ENCODE measurements around the gene ALDH4A1. TPM values are rescaled to one million over a fixed set of nuclear protein-coding genes. Genes with fewer than 3 reads are reported as not detected.

The ALDH4A1 gene
- total RNA-seq, 6 donors from 2014 or later = 5.7 to 13.4 (median 11.5) TPM

- 65 to 84% methylated on average over 4 of the region's 4 CpGs for WGBS, 2 donors
- Histone ChIP-seq H3K27me3 (no peaks in the 10 kb centered on the region), H3K27ac (no peak overlapping the region), H3K36me3 (peaks cover 0 to 21% (median 14%) of the 10 kb centered on the region in 4 donors), H3K9me3 (no peaks in the 10 kb centered on the region), H3K4me3 (no peak overlapping the region), H3K4me1 (no peaks in the 10 kb centered on the region)
- DNase-seq = no peak
- TF ChIP-seq, protein P1, sequence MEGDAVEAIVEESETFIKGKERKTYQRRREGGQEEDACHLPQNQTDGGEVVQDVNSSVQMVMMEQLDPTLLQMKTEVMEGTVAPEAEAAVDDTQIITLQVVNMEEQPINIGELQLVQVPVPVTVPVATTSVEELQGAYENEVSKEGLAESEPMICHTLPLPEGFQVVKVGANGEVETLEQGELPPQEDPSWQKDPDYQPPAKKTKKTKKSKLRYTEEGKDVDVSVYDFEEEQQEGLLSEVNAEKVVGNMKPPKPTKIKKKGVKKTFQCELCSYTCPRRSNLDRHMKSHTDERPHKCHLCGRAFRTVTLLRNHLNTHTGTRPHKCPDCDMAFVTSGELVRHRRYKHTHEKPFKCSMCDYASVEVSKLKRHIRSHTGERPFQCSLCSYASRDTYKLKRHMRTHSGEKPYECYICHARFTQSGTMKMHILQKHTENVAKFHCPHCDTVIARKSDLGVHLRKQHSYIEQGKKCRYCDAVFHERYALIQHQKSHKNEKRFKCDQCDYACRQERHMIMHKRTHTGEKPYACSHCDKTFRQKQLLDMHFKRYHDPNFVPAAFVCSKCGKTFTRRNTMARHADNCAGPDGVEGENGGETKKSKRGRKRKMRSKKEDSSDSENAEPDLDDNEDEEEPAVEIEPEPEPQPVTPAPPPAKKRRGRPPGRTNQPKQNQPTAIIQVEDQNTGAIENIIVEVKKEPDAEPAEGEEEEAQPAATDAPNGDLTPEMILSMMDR (IDR thresholded peaks at IDR 0.05) = no peak
- TF ChIP-seq POLR2AphosphoS5 (IDR thresholded peaks at IDR 0.05) (no peak), POLR2A (IDR thresholded peaks at IDR 0.05) (no peak), EP300 (IDR thresholded peaks at IDR 0.05) (no peak)
- no peak for ATAC-seq (ENCODE audit: low FRiP score in 2 of 2)
Observed at GRCh38 chr1:18884419-18884717, 18.0 kb downstream of the ALDH4A1 start.

GRCh38 chr1:18883636-18884418 is 18.5 kb downstream of the ALDH4A1 start:
- Histone ChIP-seq H3K36me3 (peaks cover 0 to 18% (median 12%) of the 10 kb centered on the region in 4 donors), H3K4me1 (no peaks in the 10 kb centered on the region), H3K27ac (no peak overlapping the region), H3K27me3 (no peaks in the 10 kb centered on the region), H3K4me3 (no peak overlapping the region), H3K9me3 (no peaks in the 10 kb centered on the region)
- peak in 1 of 2 donors; percentile 51 for DNase-seq
- ATAC-seq (ENCODE audit: low FRiP score in 2 of 2) = peak; percentile 68 to 79
- TF ChIP-seq, protein P1 (IDR thresholded peaks at IDR 0.05) = peak; percentile 80 to 91 (median 84)
- TF ChIP-seq EP300 (IDR thresholded peaks at IDR 0.05) = no peak
- no peak for TF ChIP-seq POLR2A (IDR thresholded peaks at IDR 0.05)
- no peak for TF ChIP-seq POLR2AphosphoS5 (IDR thresholded peaks at IDR 0.05)
- WGBS, 2 donors = 58 to 60% methylated on average over 11 to 14 of the region's 14 CpGs

DNA sequence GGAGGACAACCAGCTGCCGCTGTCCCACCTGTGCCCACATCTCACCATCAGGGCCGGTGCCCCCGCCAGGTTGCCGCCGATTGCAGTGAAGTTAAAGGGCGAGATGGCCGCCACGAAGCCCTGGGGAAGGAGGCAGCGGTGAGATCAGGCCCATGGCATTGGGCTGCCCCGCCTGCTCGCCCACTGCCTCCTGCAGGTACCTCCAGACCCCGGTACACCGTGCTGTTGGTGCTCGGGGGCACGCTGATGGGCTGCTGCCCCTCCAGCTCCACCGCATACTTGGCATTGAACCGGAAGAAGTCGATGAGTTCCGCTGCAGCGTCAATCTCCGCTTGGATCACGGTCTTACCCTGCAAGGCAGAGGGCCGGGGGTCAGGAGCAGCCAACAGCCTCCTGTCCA is 19.3 kb downstream of the ALDH4A1 start:
- WGBS, 2 donors = 94% methylated on average over 18 of the region's 23 CpGs; no CpG with 5 or more reads in 1 of the 2 donors
- peak in 1 of 2 donors; percentile 79 for DNase-seq
- TF ChIP-seq, protein P1 (IDR thresholded peaks at IDR 0.05) = no peak
- TF ChIP-seq EP300 (IDR thresholded peaks at IDR 0.05) (no peak), POLR2AphosphoS5 (IDR thresholded peaks at IDR 0.05) (no peak), POLR2A (IDR thresholded peaks at IDR 0.05) (no peak)
- Histone ChIP-seq H3K4me1 (no peaks in the 10 kb centered on the region), H3K9me3 (no peaks in the 10 kb centered on the region), H3K4me3 (no peak overlapping the region), H3K36me3 (peaks cover 0 to 17% (median 12%) of the 10 kb centered on the region in 4 donors), H3K27me3 (no peaks in the 10 kb centered on the region), H3K27ac (no peak overlapping the region)
- no peak for ATAC-seq (ENCODE audit: low FRiP score in 2 of 2)

DNA sequence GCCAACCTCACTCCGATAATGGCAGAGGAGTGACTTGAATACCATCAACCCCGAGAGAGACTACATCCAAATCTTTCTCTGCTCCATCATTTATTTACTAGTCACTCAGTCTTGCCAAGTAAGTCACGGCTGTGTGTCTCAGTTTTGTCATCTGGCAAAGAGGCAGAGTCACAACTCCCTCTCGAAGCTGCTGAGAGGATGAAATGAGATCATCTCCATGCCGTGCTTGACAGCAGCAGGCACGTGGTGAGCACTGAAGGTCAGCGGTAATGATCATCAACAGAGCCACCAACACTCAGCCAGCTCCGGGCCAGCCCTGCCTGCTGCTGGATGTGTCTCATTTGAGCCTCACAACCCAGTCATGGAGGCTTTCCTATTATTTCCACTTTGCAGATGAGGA is 19.9 kb downstream of the ALDH4A1 start:
- ATAC-seq (ENCODE audit: low FRiP score in 2 of 2) = peak in 1 of 2 donors; percentile 34
- TF ChIP-seq, protein P1 (IDR thresholded peaks at IDR 0.05) = no peak
- TF ChIP-seq EP300 (IDR thresholded peaks at IDR 0.05) (no peak), POLR2A (IDR thresholded peaks at IDR 0.05) (no peak), POLR2AphosphoS5 (IDR thresholded peaks at IDR 0.05) (no peak)
- no peaks in the 10 kb centered on the region for H3K9me3 ChIP-seq
- WGBS, 2 donors = 77 to 88% methylated on average over 8 of the region's 8 CpGs
- H3K36me3 ChIP-seq = peaks cover 0 to 17% (median 12%) of the 10 kb centered on the region in 4 donors
- H3K4me3 ChIP-seq = no peak overlapping the region
- no peak for DNase-seq
- no peak overlapping the region for H3K27ac ChIP-seq
- H3K4me1 ChIP-seq = no peaks in the 10 kb centered on the region
- no peaks in the 10 kb centered on the region for H3K27me3 ChIP-seq
